Effector memory CD8-positive, alpha-beta T cell (primary cell): ENCODE results near the gene SRGAP3.

Source experiments
- ATAC-seq: fragments of 150-1000 bp; cut with Tn5 transposase; replicated peaks from 2 replicates; pipeline ENCODE4 v1.10.0; 2021; ENCODE audit warnings: mild to moderate bottlenecking, moderate library complexity
- DNase-seq, 3 experiments: peaks; one replicate each; pipeline ENCODE4 v3.0.0; 2021
- H3K27ac Mint-ChIP-seq, 2 donors: one replicate each; pipeline ENCODE4 v1.8.0; 2022; ENCODE audit warnings: mild to moderate bottlenecking in 2 of 2, mixed read lengths in 2 of 2, moderate library complexity in 2 of 2
- H3K27me3 Mint-ChIP-seq, 2 donors: one replicate each; pipeline ENCODE4 v1.8.0; 2022; ENCODE audit warnings: mixed read lengths in 2 of 2
- H3K36me3 Mint-ChIP-seq: one replicate; pipeline ENCODE4 v1.8.0; 2022; ENCODE audit warnings: mild to moderate bottlenecking, moderate library complexity, mixed read lengths; ENCODE audit not compliant: insufficient read depth
- H3K4me1 Mint-ChIP-seq, 2 donors: one replicate each; pipeline ENCODE4 v1.8.0; 2022; ENCODE audit warnings: low read depth in 2 of 2, mixed read lengths in 2 of 2
- H3K4me3 Mint-ChIP-seq, 2 donors: one replicate each; pipeline ENCODE4 v1.8.0; 2022; ENCODE audit warnings: mild to moderate bottlenecking in 2 of 2, mixed read lengths in 2 of 2, moderate library complexity in 2 of 2
- H3K9me3 Mint-ChIP-seq, 2 donors: one replicate each; pipeline ENCODE4 v1.8.0; 2022; ENCODE audit warnings: mixed read lengths in 2 of 2

Gene SRGAP3

DNA sequence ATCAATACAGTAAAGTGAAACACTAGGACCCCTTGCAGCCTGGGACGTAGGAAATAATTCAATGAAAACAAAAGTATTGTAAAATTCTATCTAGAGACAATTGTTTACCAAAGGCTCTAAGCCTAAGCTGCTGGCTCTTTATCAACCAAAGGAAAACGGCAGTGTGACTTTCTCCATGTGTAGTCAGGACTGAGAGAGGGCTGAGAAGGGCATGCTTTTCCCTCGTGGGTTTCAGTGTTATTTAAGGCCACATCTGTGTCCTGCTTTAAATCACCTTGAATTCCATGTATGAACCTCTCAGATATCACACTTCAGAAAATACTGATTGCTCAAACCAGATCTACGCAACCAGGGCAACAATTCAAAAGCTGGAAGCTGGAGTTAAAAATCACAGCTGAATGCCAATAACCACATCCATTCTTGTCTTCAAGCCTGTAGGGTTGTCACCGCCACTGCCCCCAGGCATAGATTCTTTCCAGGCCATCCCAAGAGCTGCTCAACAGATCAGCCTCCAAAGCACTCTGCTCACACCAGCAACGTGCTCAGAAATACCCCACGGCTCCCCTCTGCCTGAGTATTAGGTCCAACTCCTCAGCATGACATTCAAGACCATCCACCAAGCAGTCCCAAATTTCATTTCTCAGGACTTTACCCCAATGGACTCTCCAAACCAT is 124.0 kb downstream of the SRGAP3 start:
- Mint-ChIP-seq H3K27ac (no peak overlapping the region), H3K27me3 (peaks cover 0 to 12% of the 10 kb centered on the region in 2 donors), H3K9me3 (no peaks in the 10 kb centered on the region), H3K36me3 (no peaks in the 10 kb centered on the region), H3K4me3 (no peak overlapping the region), H3K4me1 (no peaks in the 10 kb centered on the region)
- DNase-seq: no peak
- ATAC-seq: no peak

DNA sequence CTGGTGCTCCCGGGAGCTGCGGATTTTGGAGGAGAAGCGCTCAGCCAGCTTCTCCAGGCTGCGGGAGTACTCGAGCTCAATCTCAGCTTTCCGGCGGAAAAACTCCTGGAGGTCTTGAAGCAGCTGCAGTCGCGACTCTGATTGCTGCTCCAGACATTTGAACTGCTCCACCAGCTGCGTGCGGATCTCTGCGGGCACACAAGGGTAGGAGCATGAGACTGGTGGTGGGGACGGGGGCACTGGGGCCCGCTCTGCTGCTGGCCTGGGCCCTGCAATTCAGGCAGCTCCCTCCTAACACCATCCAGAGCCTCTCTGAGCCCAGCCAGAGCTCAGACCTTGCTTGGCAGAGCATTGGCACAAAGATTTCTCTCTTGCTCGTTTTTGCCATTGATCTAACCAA is 124.7 kb downstream of the SRGAP3 start:
- ATAC-seq (no peak), DNase-seq (no peak)
- no peaks in the 10 kb centered on the region for H3K9me3 Mint-ChIP-seq
- no peak overlapping the region for H3K4me3 Mint-ChIP-seq
- H3K27me3 Mint-ChIP-seq: peaks cover under 1 to 6% of the 10 kb centered on the region in 2 donors
- H3K4me1 Mint-ChIP-seq: no peaks in the 10 kb centered on the region
- H3K36me3 Mint-ChIP-seq: no peaks in the 10 kb centered on the region
- no peak overlapping the region for H3K27ac Mint-ChIP-seq

DNA sequence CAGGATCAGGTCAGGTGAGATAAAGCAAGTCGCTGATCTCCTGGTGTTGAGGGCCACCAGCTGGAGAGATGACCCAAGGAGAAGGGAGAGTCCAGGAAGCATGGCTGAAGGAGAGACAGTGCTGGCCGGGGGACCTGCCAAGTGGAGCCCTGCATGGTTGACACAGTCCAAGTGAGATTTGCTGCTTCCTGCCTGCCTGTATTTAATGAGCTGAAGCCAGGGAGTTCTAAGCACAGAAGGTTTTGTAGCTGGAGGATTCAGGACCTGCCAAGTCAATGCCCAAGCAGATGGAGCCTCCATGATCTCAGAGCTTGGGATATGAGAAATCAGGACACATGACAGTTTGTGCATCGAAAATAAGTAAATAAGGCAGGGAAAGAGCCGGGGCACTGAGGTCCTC is 125.6 kb downstream of the SRGAP3 start:
- DNase-seq (no peak), ATAC-seq (no peak)
- no peak overlapping the region for H3K27ac Mint-ChIP-seq
- no peaks in the 10 kb centered on the region for H3K4me1 Mint-ChIP-seq
- no peak overlapping the region for H3K4me3 Mint-ChIP-seq
- H3K9me3 Mint-ChIP-seq: no peaks in the 10 kb centered on the region
- peaks cover 9 to 10% of the 10 kb centered on the region in 2 donors for H3K27me3 Mint-ChIP-seq
- H3K36me3 Mint-ChIP-seq: no peaks in the 10 kb centered on the region

DNA sequence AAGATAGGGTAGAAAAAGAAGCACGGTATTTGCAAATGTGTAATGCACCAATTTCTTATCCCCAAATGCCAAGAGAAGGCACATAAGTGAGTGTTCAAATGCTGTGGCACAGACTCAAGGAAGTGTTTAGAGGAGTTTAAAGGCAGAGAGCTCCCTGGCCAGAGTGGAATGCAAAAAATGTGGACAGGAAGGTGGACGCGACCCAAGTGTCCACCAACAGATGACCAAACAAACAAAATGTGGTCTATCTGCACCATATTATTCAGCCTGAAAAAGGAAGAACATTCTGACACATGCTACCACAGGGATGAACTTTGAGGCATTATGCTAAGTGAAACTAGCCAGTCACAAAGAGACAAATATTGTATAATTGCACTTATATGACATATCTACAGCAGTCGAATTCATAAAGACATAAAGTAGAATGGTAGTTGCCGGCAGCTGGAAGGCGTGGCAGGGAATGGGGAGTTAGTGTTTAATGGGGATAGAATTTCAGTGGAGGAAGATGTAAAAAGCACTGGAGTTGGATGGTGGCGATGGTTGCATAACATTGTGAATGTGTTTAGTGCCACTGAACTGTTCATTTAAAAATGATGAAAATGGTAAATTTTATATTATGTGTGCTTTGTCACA is 126.6 kb downstream of the SRGAP3 start:
- Mint-ChIP-seq H3K27me3 (peaks cover 10% of the 10 kb centered on the region in 2 donors), H3K9me3 (no peaks in the 10 kb centered on the region), H3K27ac (no peak overlapping the region), H3K4me3 (no peak overlapping the region), H3K4me1 (no peaks in the 10 kb centered on the region), H3K36me3 (no peaks in the 10 kb centered on the region)
- ATAC-seq: no peak
- no peak for DNase-seq

DNA sequence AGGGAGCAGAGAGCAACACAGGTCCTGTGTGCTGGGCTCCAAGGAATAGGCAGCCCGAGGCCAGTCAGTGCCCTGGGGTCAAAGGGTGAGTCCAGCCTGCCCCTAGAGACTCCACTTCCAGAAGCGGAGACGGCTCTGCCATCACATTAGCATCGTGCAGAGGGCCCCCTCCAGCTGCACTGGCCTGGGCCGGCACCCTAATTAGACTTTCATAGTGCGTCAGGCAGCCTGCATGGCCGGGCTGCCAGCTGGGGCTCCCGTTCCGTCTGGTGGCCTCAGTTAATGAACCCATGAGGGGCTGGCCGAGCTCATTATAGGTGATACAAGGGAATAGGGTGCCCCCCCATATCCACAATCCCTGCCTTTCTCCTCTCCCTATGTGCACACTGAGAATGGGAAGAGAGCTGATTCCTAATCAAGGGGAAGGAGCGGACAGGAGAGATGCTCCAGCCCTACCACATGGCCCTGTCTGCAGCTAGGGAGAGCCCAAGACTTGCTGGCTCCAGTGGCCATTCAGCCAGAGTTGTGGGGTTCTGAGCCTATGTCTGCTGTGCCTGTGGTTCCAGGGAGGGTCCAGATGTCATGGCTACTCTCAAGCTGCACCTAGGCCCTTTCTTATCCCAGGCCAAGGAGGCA is 128.0 kb downstream of the SRGAP3 start:
- H3K36me3 Mint-ChIP-seq: no peaks in the 10 kb centered on the region
- H3K27ac Mint-ChIP-seq: no peak overlapping the region
- no peak overlapping the region for H3K4me3 Mint-ChIP-seq
- H3K4me1 Mint-ChIP-seq: no peaks in the 10 kb centered on the region
- ATAC-seq (no peak), DNase-seq (no peak)
- no peaks in the 10 kb centered on the region for H3K9me3 Mint-ChIP-seq
- peaks cover 10% of the 10 kb centered on the region in 2 donors for H3K27me3 Mint-ChIP-seq

DNA sequence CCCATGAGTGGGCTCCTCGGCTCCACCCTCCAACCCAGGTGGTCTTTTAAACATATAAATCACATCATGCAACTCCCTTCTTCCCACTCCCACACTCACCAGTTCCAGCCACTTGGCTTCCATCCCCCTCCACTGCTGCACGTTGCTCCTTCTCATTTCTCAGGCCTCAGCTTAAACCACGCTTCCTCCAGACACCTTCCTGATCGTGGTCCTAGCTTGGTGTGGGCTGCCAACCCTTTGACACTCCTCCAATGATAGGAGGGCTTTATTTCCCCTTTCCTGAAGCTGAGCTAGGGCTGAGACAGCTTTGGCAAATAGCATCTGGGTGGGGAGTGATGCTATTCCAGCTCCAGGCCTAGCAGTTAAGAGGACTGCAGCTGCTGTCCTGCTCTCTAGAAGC is 130.1 kb downstream of the SRGAP3 start:
- Mint-ChIP-seq H3K4me3 (no peak overlapping the region), H3K27ac (no peak overlapping the region), H3K27me3 (peaks cover 13 to 15% of the 10 kb centered on the region in 2 donors), H3K9me3 (no peaks in the 10 kb centered on the region), H3K4me1 (no peaks in the 10 kb centered on the region), H3K36me3 (no peaks in the 10 kb centered on the region)
- DNase-seq: no peak
- ATAC-seq: no peak

DNA sequence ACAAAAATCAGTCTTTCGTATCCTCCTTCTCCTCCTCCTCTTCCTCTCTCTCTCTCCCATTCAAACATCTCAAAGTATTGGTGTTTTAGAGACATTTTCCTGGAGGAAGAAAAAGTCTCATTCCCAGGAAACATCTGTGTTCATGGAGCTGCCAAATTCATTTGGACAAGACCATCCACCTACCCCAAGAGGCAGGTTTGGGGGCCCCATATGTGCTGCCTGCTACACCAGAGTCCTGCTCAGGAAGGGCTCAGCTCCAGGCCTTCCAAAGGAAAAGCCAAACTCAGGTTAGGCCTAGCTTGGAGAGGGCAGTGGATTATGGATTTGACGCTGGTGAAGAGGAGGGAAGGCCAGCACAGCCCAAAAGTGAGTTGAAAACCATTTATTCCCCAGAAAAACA is 131.2 kb downstream of the SRGAP3 start:
- Mint-ChIP-seq H3K36me3 (no peaks in the 10 kb centered on the region), H3K9me3 (no peaks in the 10 kb centered on the region), H3K27me3 (peaks cover 11 to 17% of the 10 kb centered on the region in 2 donors), H3K4me3 (no peak overlapping the region), H3K27ac (no peak overlapping the region), H3K4me1 (no peaks in the 10 kb centered on the region)
- DNase-seq (no peak), ATAC-seq (no peak)

DNA sequence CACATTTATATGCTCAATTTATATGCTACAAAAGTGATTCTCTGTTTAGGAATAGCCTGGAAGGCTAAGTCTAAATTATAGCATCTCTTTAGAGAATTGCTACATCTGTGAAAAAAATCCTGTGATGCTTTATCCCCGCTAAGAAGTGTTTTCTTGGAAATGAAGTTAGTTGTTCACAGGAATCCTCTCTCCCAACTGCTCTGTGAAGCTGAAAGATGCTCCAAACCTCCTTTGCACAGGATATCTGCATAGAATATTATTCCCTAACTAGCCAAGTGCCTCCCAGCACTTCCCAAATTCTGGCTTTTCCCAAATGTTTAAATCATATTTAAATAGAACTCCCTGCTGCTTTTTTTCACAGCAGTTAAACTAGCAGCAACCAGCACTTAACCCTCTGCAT is 132.2 kb downstream of the SRGAP3 start:
- ATAC-seq (no peak), DNase-seq (no peak)
- Mint-ChIP-seq H3K9me3 (no peaks in the 10 kb centered on the region), H3K27me3 (peaks cover 11 to 26% of the 10 kb centered on the region in 2 donors), H3K27ac (no peak overlapping the region), H3K36me3 (no peaks in the 10 kb centered on the region), H3K4me1 (no peaks in the 10 kb centered on the region), H3K4me3 (no peak overlapping the region)

DNA sequence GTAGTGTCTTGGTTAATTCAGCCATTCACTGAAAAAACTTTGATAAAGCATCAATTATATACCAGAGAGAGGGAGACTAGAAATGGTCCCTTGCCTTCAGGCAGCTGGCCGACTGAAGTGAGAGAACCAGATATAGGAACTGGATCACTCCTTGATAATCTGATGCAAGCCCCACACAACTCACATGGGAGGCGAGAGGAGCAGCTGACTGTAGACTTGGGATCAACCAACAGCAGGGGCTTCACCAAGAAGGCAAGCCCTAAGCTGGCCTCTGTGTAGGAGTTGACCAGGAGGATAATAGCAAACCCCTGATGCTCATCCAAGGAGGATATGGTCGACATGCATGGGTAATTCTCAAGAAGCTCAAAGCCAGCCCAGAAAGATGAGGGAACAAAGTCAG is 133.1 kb downstream of the SRGAP3 start:
- Mint-ChIP-seq H3K27me3 (peaks cover 11 to 26% of the 10 kb centered on the region in 2 donors), H3K4me1 (no peaks in the 10 kb centered on the region), H3K4me3 (no peak overlapping the region), H3K27ac (no peak overlapping the region), H3K36me3 (no peaks in the 10 kb centered on the region), H3K9me3 (no peaks in the 10 kb centered on the region)
- ATAC-seq: no peak
- no peak for DNase-seq

DNA sequence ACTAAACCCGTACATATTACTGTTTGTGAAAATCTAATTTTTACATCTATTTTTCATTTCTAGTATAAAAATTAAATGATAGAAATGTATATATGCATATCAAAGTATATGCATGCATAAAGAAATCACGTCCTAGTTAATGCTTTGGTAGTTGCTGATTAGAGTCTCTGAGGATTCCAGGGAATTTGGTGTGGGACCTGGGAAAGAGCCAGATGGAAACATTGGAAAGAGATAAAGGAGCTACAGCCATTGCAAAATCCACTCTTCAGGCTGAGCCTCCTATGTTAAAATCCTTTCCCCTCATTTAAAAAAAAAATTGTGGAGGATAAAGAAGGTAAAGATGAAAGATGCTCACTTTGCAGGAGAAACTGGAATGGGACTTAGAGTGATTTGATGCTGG is 134.1 kb downstream of the SRGAP3 start:
- DNase-seq (no peak), ATAC-seq (no peak)
- H3K4me1 Mint-ChIP-seq: no peaks in the 10 kb centered on the region
- no peak overlapping the region for H3K27ac Mint-ChIP-seq
- H3K4me3 Mint-ChIP-seq: no peak overlapping the region
- H3K27me3 Mint-ChIP-seq: peaks cover 11 to 26% of the 10 kb centered on the region in 2 donors
- no peaks in the 10 kb centered on the region for H3K36me3 Mint-ChIP-seq
- H3K9me3 Mint-ChIP-seq: no peaks in the 10 kb centered on the region

DNA sequence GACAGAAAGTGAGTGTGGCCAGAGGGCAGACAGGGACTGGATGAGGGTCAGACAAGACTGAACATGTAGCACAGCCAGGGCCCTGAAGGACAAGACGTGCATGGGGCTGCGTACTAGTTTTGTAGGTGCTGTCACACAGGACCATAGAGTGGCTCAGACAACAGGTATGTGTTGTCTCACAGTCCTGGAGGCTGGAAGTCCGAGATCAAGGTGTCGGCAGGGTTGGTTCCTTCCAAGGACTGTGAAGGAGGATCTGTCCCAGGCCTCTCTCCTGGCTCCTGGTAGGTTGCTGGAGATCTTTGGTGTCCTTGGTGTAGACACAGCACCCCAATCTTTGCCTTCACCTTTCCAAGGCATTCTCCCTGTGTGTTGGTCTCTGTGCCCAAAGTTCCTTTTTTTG is 136.4 kb downstream of the SRGAP3 start:
- Mint-ChIP-seq H3K36me3 (no peaks in the 10 kb centered on the region), H3K4me1 (no peaks in the 10 kb centered on the region), H3K27me3 (peaks cover 23 to 36% of the 10 kb centered on the region in 2 donors), H3K4me3 (no peak overlapping the region), H3K9me3 (no peaks in the 10 kb centered on the region), H3K27ac (no peak overlapping the region)
- DNase-seq: no peak
- no peak for ATAC-seq

DNA sequence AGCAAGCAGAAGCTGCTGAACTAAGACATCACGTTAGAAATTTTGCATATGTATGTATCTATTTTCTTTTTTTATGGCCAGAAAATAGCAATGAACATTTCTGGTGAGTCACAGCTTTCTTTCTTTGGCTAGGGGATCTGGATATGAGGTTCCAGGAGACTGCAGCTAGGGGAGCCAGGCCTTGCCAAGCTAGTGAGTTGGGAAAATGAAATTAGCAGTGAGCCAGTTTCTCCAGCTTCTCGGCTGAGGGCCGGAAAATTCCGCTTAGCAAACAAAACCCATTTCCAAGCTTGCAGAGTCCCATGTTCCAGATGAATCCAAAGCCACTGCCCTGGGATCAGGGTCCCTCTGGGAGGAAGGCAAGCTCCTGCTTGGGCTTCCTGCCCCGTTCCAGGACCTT is 137.6 kb downstream of the SRGAP3 start:
- ATAC-seq (no peak), DNase-seq (no peak)
- Mint-ChIP-seq H3K4me1 (no peaks in the 10 kb centered on the region), H3K9me3 (no peaks in the 10 kb centered on the region), H3K27me3 (peaks cover 23 to 44% of the 10 kb centered on the region in 2 donors), H3K27ac (no peak overlapping the region), H3K36me3 (no peaks in the 10 kb centered on the region), H3K4me3 (no peak overlapping the region)

DNA sequence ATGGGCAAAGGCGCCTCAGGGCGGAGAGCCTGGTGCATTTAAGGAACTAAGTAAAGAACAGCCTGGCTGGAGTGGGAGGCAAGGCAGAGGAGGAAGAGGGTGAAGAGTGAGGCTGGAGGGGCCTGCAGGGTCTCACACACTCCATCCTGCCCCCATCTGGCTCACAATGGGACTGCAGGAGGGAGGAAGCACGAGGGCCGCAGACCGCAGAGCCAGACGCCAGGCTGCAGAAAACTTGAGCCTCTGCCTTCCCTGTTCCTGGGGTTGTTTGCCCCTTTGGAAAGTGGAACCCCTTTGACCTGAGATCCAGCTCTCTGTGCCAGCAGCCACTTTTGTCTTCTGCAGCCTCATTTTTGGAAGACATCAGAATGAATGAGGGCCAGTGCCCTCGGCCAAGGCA is 138.0 kb downstream of the SRGAP3 start:
- H3K36me3 Mint-ChIP-seq: no peaks in the 10 kb centered on the region
- H3K27me3 Mint-ChIP-seq: peaks cover 23 to 46% of the 10 kb centered on the region in 2 donors
- H3K9me3 Mint-ChIP-seq: no peaks in the 10 kb centered on the region
- ATAC-seq (no peak), DNase-seq (no peak)
- no peaks in the 10 kb centered on the region for H3K4me1 Mint-ChIP-seq
- H3K4me3 Mint-ChIP-seq: no peak overlapping the region
- H3K27ac Mint-ChIP-seq: no peak overlapping the region

DNA sequence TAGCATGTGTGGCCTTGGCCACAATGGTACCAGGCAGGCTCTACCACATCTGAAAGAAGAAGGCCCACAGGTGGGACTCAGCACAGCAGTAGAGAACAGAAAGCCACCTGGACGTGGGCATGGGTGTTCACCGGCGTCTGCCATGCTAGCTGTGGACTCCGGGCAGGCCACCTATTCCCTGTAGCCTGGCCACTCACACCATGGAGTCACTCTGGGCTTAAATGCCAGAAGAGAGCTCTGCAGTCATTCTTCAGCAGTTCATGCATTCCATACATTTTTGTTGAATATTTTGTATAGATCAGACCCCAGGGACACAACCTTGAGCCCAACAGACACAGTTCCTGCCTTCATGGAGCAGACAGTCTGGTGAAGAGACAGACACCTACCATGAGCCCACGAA is 138.6 kb downstream of the SRGAP3 start:
- Mint-ChIP-seq H3K9me3 (no peaks in the 10 kb centered on the region), H3K27me3 (peaks cover 23 to 46% of the 10 kb centered on the region in 2 donors), H3K27ac (no peak overlapping the region), H3K4me3 (no peak overlapping the region), H3K4me1 (no peaks in the 10 kb centered on the region), H3K36me3 (no peaks in the 10 kb centered on the region)
- DNase-seq (no peak), ATAC-seq (no peak)
